Measurements from ENCODE around the gene ZNF598. TPM values are rescaled to one million over a fixed set of nuclear protein-coding genes. Genes with fewer than 3 reads are reported as not detected.
"Not testable (repeated sequence)": the region's sequence is repeated elsewhere in the genome, so short reads cannot be mapped to it uniquely, and the experiment has no call there.

Gene ZNF598
- total and polyA plus RNA-seq, 10 of the 15 experiments (the other 5 are each of a cell fraction or from before 2014, with no cell fraction given) = 0.08 to 74.0 (median 14.4) TPM

DNA sequence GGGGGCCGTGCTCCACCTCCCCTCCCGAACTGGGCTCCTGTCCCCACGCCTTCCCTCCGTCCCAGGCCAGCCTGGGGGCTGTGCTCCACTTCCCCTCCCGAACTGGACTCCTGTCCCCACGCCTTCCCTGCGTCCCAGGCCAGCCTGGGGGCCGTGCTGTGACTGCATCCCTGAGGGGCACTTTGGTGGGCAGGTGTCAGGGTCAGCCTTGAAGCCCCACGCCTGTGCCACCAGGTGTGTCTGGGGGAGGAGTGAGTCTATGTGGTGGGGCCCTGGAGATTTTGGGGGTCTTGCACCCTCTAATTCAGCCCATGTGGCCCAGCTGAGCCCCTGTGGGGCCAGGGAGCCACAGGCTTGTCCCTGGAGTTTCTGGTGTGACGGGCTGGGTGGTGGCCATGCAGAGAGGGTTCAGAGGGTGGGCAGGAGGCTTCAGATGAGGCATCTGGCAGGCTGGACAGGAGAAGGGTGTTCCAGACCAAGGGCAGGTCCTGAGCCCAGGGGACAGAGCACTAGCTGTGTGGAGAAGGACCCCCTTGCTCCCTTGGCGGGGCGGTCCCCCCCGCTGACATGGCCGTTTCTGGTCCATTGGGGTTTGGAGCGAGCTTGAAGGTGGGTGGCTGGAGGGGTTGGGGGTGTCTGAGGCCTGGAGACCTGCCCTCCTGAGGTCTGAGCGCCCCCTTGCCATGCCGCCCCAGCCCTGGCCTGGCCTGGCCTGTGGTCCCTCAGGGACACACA, 25.2 kb upstream of the ZNF598 start (continued):
- TF ChIP-seq, protein P1, sequence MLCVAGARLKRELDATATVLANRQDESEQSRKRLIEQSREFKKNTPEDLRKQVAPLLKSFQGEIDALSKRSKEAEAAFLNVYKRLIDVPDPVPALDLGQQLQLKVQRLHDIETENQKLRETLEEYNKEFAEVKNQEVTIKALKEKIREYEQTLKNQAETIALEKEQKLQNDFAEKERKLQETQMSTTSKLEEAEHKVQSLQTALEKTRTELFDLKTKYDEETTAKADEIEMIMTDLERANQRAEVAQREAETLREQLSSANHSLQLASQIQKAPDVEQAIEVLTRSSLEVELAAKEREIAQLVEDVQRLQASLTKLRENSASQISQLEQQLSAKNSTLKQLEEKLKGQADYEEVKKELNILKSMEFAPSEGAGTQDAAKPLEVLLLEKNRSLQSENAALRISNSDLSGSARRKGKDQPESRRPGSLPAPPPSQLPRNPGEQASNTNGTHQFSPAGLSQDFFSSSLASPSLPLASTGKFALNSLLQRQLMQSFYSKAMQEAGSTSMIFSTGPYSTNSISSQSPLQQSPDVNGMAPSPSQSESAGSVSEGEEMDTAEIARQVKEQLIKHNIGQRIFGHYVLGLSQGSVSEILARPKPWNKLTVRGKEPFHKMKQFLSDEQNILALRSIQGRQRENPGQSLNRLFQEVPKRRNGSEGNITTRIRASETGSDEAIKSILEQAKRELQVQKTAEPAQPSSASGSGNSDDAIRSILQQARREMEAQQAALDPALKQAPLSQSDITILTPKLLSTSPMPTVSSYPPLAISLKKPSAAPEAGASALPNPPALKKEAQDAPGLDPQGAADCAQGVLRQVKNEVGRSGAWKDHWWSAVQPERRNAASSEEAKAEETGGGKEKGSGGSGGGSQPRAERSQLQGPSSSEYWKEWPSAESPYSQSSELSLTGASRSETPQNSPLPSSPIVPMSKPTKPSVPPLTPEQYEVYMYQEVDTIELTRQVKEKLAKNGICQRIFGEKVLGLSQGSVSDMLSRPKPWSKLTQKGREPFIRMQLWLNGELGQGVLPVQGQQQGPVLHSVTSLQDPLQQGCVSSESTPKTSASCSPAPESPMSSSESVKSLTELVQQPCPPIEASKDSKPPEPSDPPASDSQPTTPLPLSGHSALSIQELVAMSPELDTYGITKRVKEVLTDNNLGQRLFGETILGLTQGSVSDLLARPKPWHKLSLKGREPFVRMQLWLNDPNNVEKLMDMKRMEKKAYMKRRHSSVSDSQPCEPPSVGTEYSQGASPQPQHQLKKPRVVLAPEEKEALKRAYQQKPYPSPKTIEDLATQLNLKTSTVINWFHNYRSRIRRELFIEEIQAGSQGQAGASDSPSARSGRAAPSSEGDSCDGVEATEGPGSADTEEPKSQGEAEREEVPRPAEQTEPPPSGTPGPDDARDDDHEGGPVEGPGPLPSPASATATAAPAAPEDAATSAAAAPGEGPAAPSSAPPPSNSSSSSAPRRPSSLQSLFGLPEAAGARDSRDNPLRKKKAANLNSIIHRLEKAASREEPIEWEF (IDR thresholded peaks at IDR 0.05; ENCODE audit: insufficient replicate concordance, low read depth, low read length) = no peak

DNA sequence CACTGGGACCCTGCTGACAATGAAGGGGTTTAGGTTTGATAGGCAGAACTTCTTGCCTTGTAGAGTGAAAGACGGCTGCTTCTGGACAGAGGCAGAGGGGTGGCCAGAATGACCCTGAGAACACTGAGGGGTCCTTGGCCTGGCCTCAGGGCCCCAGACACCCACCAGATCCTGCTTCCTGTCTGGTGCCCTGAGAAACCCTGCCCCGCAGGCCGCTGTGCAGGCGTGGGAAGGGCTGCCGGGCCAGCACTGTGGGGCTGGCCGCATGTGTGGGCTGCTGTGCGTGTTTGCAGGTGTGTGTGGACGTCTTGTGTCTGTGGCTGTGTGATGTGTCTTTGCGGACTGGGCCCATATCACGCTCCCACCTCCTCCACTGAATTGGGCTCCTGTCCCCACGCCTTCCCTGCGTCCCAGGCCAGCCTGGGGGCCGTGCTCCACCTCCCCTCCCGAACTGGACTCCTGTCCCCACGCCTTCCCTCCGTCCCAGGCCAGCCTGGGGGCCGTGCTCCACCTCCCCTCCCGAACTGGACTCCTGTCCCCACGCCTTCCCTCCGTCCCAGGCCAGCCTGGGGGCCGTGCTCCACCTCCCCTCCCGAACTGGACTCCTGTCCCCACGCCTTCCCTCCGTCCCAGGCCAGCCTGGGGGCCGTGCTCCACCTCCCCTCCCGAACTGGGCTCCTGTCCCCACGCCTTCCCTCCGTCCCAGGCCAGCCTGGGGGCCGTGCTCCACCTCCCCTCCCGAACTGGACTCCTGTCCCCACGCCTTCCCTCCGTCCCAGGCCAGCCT, 24.5 kb upstream of the ZNF598 start:
- CTCF ChIA-PET; in situ Hi-C loops (cut with MboI): not testable (repeated sequence)
- WGBS (ENCODE audit: insufficient coverage, insufficient replicate concordance, low lambda C conversion rate, missing lambda C conversion rate) = 60% methylated on average over 11 of the region's 32 CpGs

More for the DNA sequence above, 24.5 kb upstream of the ZNF598 start:
- DNase-seq (ENCODE audit: low read depth, low spot score); H4K20me1 ChIP-seq (ENCODE audit: control insufficient read depth, insufficient read depth); RAD21 ChIA-PET (ENCODE audit: unreplicated experiment); FAIRE-seq; H3K4me3 ChIP-seq; H3K79me2 ChIP-seq (ENCODE audit: control insufficient read depth, insufficient read depth, low read length); ATAC-seq; H2AFZ ChIP-seq (ENCODE audit: control insufficient read depth, low read depth, low read length); H3K27me3 ChIP-seq (replicated peaks in 1 of 2; ENCODE audit: control insufficient read depth in 2 of 2, insufficient read depth in 2 of 2, low read length in 1 of 2); H3K27ac ChIP-seq (ENCODE audit: control insufficient read depth, insufficient read depth); intact Hi-C loops (cut with micrococcal nuclease; ENCODE audit: unreplicated experiment); H3K9ac ChIP-seq (ENCODE audit: control insufficient read depth, insufficient read depth, low read length); SMC1A ChIA-PET (ENCODE audit: uncharacterized antibody, unreplicated experiment); H3K36me3 ChIP-seq (ENCODE audit: control insufficient read depth in 2 of 2, insufficient read depth in 2 of 2, low read length in 1 of 2); H3K4me1 ChIP-seq (ENCODE audit: control insufficient read depth, insufficient read depth, low read length); POLR2A ChIA-PET; BruUV-seq (replicated peaks); H3K4me2 ChIP-seq (ENCODE audit: control insufficient read depth, insufficient read depth); H3K9me3 ChIP-seq (replicated peaks; ENCODE audit: control insufficient read depth, insufficient read depth, low read length): not testable (repeated sequence)
